ENCODE measurements around the gene SPATA24.

- TF ChIP-seq CTCF (IDR thresholded peaks at IDR 0.05; ENCODE audit: low read length) (no peak), EZH2 (optimal IDR thresholded peaks at IDR 0.05; ENCODE audit: low read depth, low read length) (no peak), EZH2phosphoT487 (IDR thresholded peaks at IDR 0.05; ENCODE audit: low read length) (no peak)
Observed at GRCh38 chr5:139376364-139376763, 27.5 kb downstream of the SPATA24 start.

All from MM.1S (cell line).